BJ (cell line): ENCODE measurements around the gene KIDINS220. TPM values are rescaled to one million over a fixed set of nuclear protein-coding genes. Genes with fewer than 3 reads are reported as not detected.

ENCODE experiments used
- CTCF ChIA-PET: fragments of 350-600 bp; formaldehyde crosslinking; extraction: SDS; loops from one replicate; lab custom pipeline; 2021; ENCODE audit warnings: antibody characterized with exemption, inconsistent platforms; lab: Yijun Ruan, JAX
- POLR2A ChIA-PET: fragments of 300-600 bp; sonication (Branson Sonifier 250); formaldehyde crosslinking; extraction: SDS; loops from one replicate; lab custom pipeline; 2021; ENCODE audit warnings: antibody characterized with exemption; lab: Charles Lee
- DNase-seq: peaks from one replicate; pipeline ENCODE4 v3.0.0-alpha.2; 2011; ENCODE audit warnings: low read depth
- H3K27me3 ChIP-seq: 2 replicates; pipeline ENCODE4 v1.6.0; 2011; ENCODE audit warnings: low read length; ENCODE audit not compliant: control insufficient read depth, insufficient read depth
- H3K36me3 ChIP-seq: 2 replicates; pipeline ENCODE4 v1.5.1; 2011; ENCODE audit warnings: low read length; ENCODE audit not compliant: control insufficient read depth, insufficient read depth
- H3K4me3 ChIP-seq: 2 replicates; pipeline ENCODE4 v1.5.1; 2011; ENCODE audit warnings: low read depth, mild to moderate bottlenecking, control low read depth, low read length
- CTCF ChIP-seq: IDR thresholded peaks from 2 replicates; pipeline ENCODE4 v1.5.1; 2011; ENCODE audit warnings: low read depth, mild to moderate bottlenecking, control low read depth, inconsistent platforms, low read length, moderate library complexity; ENCODE audit not compliant: insufficient read depth
- polyA plus RNA-seq: library from polyadenylated mRNA; depleted of rRNA; stranded (reverse); fragments of >200 nt; gene quantifications from 2 replicates; pipeline ENCODE4 v1.2.3, GENCODE V29; 2011

Gene KIDINS220
- polyA plus RNA-seq, 1 experiment, result 34.8 TPM

GRCh38 chr2:8860239-8860638 is 22.8 kb upstream of the KIDINS220 start:
- DNase-seq, result no peak
- no peak for TF ChIP-seq CTCF
- Histone ChIP-seq H3K36me3 (no peaks in the 10 kb centered on the region), H3K4me3 (no peak overlapping the region), H3K27me3 (no peaks in the 10 kb centered on the region)
- CTCF ChIA-PET, result no interaction called here
- POLR2A ChIA-PET, result no interaction called here

- CTCF ChIA-PET, result no interaction called here
- H3K27me3 ChIP-seq, result no peaks in the 10 kb centered on the region
- H3K36me3 ChIP-seq, result no peaks in the 10 kb centered on the region
- TF ChIP-seq CTCF, result no peak
- DNase-seq, result no peak
- POLR2A ChIA-PET, result no interaction called here
- no peak overlapping the region for H3K4me3 ChIP-seq
These were observed 21.5 kb upstream of the KIDINS220 start for GRCh38 chr2:8858910-8859309.

GRCh38 chr2:8858264-8858663 is 20.9 kb upstream of the KIDINS220 start:
- no peak overlapping the region for H3K4me3 ChIP-seq
- CTCF ChIA-PET, result no interaction called here
- H3K27me3 ChIP-seq, result no peaks in the 10 kb centered on the region
- H3K36me3 ChIP-seq, result no peaks in the 10 kb centered on the region
- DNase-seq, result no peak
- no peak for TF ChIP-seq CTCF
- POLR2A ChIA-PET, result no interaction called here

- no peak for DNase-seq
- Histone ChIP-seq H3K4me3 (no peak overlapping the region), H3K36me3 (no peaks in the 10 kb centered on the region), H3K27me3 (no peaks in the 10 kb centered on the region)
- TF ChIP-seq CTCF, result no peak
- CTCF ChIA-PET, result no interaction called here
- POLR2A ChIA-PET, result no interaction called here
These were observed 20.3 kb upstream of the KIDINS220 start for GRCh38 chr2:8857709-8858108.

- TF ChIP-seq CTCF, result no peak
- no peak for DNase-seq
- no peaks in the 10 kb centered on the region for H3K27me3 ChIP-seq
- no peaks in the 10 kb centered on the region for H3K36me3 ChIP-seq
- ChIA-PET POLR2A (no interaction called here), CTCF (no interaction called here)
- no peak overlapping the region for H3K4me3 ChIP-seq
These were observed 18.8 kb upstream of the KIDINS220 start for GRCh38 chr2:8856176-8856575.
